Measurements from ENCODE around the gene NHP2. TPM values are rescaled to one million over a fixed set of nuclear protein-coding genes. Genes with fewer than 3 reads are reported as not detected.

NHP2 gene
- polyA plus RNA-seq, 3 donors = 68.9 to 139 (median 108) TPM

DNA sequence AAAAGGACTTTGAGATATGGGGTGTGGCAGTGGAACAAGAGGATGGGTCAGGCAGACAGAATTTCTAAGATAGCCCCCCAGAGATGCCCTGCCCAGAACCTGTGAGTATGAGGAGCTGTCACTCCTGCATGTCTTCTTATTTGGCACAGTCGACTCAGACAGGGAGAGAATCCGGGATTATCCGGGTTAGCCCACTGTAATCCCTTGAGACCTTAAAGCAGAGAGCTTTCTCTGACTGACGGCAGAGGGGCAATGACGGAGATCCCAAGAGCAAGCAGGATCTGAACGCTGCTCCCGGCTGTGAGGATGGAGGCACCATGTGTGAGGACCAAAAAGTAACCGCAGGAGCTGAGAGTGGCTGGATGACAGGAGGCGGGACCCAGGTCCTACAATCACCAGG is 8.8 kb upstream of the NHP2 start:
- H4K20me1 ChIP-seq (ENCODE audit: insufficient read depth, low read length) = no peaks in the 10 kb centered on the region
- no peak overlapping the region for H2AFZ ChIP-seq (ENCODE audit: insufficient read depth, low read depth, low read length, poor library complexity, severe bottlenecking)
- Mint-ChIP-seq H3K4me3 (no peak overlapping the region), H3K9me3 (peaks cover 0 to 3% (median 0%) of the 10 kb centered on the region in 7 donors), H3K4me1 (peaks cover 10% of the 10 kb centered on the region), H3K27ac (no peak overlapping the region), H3K27me3 (ENCODE audit: low read depth in 3 of 3) (peaks cover 11 to 28% (median 20%) of the 10 kb centered on the region in 3 donors), H3K36me3 (no peaks in the 10 kb centered on the region)
- intact Hi-C loops (cut with micrococcal nuclease) = no loop called here
- H3K9ac ChIP-seq (ENCODE audit: insufficient read depth, low read length, poor library complexity, severe bottlenecking) = no peak overlapping the region
- H3K79me2 ChIP-seq (ENCODE audit: insufficient read depth, low read length) = no peaks in the 10 kb centered on the region
- DNase-seq = no peak
- peaks cover 8 to 9% of the 10 kb centered on the region in 2 donors for H3K4me1 ChIP-seq (ENCODE audit: control insufficient read depth in 1 of 2, insufficient read depth in 2 of 2, low read length in 2 of 2)
- WGBS (ENCODE audit: insufficient coverage) = 100% methylated on average over 1 of the region's 9 CpGs
- no peak overlapping the region for H3K27ac ChIP-seq (ENCODE audit: low read depth in 1 of 2, low read length in 2 of 2)
- H3K36me3 ChIP-seq (replicated peaks in 1 of 2; ENCODE audit: control insufficient read depth in 1 of 2, insufficient read depth in 2 of 2, low read length in 2 of 2) = no peaks in the 10 kb centered on the region
- H3K4me3 ChIP-seq (replicated peaks in 1 of 3; ENCODE audit: low read depth in 2 of 3, low read length in 3 of 3) = no peak overlapping the region
- H3K9me3 ChIP-seq (replicated peaks in 1 of 2; ENCODE audit: control insufficient read depth in 1 of 2, insufficient read depth in 1 of 2, low read length in 2 of 2) = no peaks in the 10 kb centered on the region
- H3K4me2 ChIP-seq (replicated peaks; ENCODE audit: extremely low read depth, low read length, poor library complexity, severe bottlenecking) = no peak overlapping the region
- no peak for TF ChIP-seq CTCF (IDR thresholded peaks at IDR 0.05)
- peaks cover 0 to 6% of the 10 kb centered on the region in 2 donors for H3K27me3 ChIP-seq (ENCODE audit: control insufficient read depth in 2 of 2, insufficient read depth in 2 of 2, low read length in 2 of 2)

GRCh38 chr5:178160176-178160575 is 6.5 kb upstream of the NHP2 start:
- H3K4me3 Mint-ChIP-seq = no peak overlapping the region
- Histone ChIP-seq H2AFZ (ENCODE audit: insufficient read depth, low read depth, low read length, poor library complexity, severe bottlenecking) (no peak overlapping the region), H3K9ac (ENCODE audit: insufficient read depth, low read length, poor library complexity, severe bottlenecking) (no peak overlapping the region), H3K79me2 (ENCODE audit: insufficient read depth, low read length) (no peaks in the 10 kb centered on the region), H3K4me2 (replicated peaks; ENCODE audit: extremely low read depth, low read length, poor library complexity, severe bottlenecking) (no peak overlapping the region), H4K20me1 (ENCODE audit: insufficient read depth, low read length) (no peaks in the 10 kb centered on the region), H3K9me3 (replicated peaks in 1 of 2; ENCODE audit: control insufficient read depth in 1 of 2, insufficient read depth in 1 of 2, low read length in 2 of 2) (no peaks in the 10 kb centered on the region), H3K27me3 (ENCODE audit: control insufficient read depth in 2 of 2, insufficient read depth in 2 of 2, low read length in 2 of 2) (peaks cover 0 to 4% of the 10 kb centered on the region in 2 donors), H3K36me3 (replicated peaks in 1 of 2; ENCODE audit: control insufficient read depth in 1 of 2, insufficient read depth in 2 of 2, low read length in 2 of 2) (no peaks in the 10 kb centered on the region), H3K4me3 (replicated peaks in 1 of 3; ENCODE audit: low read depth in 2 of 3, low read length in 3 of 3) (no peak overlapping the region), H3K27ac (ENCODE audit: low read depth in 1 of 2, low read length in 2 of 2) (no peak overlapping the region), H3K4me1 (ENCODE audit: control insufficient read depth in 1 of 2, insufficient read depth in 2 of 2, low read length in 2 of 2) (peaks cover 8 to 9% of the 10 kb centered on the region in 2 donors)
- no peak for DNase-seq
- 64% methylated on average over 2 of the region's 5 CpGs for whole genome bisulfite sequencing (ENCODE audit: insufficient coverage)
- no peak for TF ChIP-seq CTCF (IDR thresholded peaks at IDR 0.05)
- H3K27ac Mint-ChIP-seq = no peak overlapping the region
- H3K4me1 Mint-ChIP-seq = peaks cover 10% of the 10 kb centered on the region
- intact Hi-C loops (cut with micrococcal nuclease) = no loop called here
- no peaks in the 10 kb centered on the region for H3K36me3 Mint-ChIP-seq
- peaks cover 8 to 23% (median 12%) of the 10 kb centered on the region in 3 donors for H3K27me3 Mint-ChIP-seq (ENCODE audit: low read depth in 3 of 3)
- no peaks in the 10 kb centered on the region for H3K9me3 Mint-ChIP-seq

Data from CD14-positive monocyte (primary cell).